OCI-LY1 (cell line): Measurements from ENCODE around the gene ZRSR2.

Experiments used
- H2AFZ ChIP-seq: fragments of 200-600 bp; sonication (generic), shearing (Covaris generic); 2 replicates; pipeline ENCODE4 v1.6.0; 2014; ENCODE audit warnings: antibody characterized with exemption, mild to moderate bottlenecking, low read length
- H3F3A ChIP-seq: fragments of 200-600 bp; sonication (generic), shearing (Covaris generic); 2 replicates; pipeline ENCODE4 v1.6.0; 2014; ENCODE audit warnings: mild to moderate bottlenecking, antibody characterized with exemption, low read length, moderate library complexity; ENCODE audit not compliant: insufficient read depth
- H3K27ac ChIP-seq: fragments of 200-600 bp; sonication (generic); 2 replicates; pipeline ENCODE4 v1.5.1; 2014; ENCODE audit warnings: low read length, mixed run types, mild to moderate bottlenecking, low read depth; ENCODE audit not compliant: poor library complexity, severe bottlenecking
- H3K27me3 ChIP-seq: fragments of 200-600 bp; sonication (generic); 2 replicates; pipeline ENCODE4 v1.6.0; 2014; ENCODE audit warnings: antibody characterized with exemption, mild to moderate bottlenecking, low read length, moderate library complexity; ENCODE audit not compliant: insufficient read depth
- H3K36me3 ChIP-seq: fragments of 200-600 bp; sonication (generic); 2 replicates; pipeline ENCODE4 v1.6.1; 2014; ENCODE audit warnings: mild to moderate bottlenecking, antibody characterized with exemption, low read length, moderate library complexity, mixed read lengths; ENCODE audit not compliant: insufficient read depth
- H3K4me1 ChIP-seq: fragments of 200-600 bp; sonication (generic); 2 replicates; pipeline ENCODE4 v1.5.1; 2014; ENCODE audit warnings: mild to moderate bottlenecking, low read length, moderate library complexity; ENCODE audit not compliant: insufficient read depth, severe bottlenecking
- H3K4me2 ChIP-seq: fragments of 200-600 bp; sonication (generic), shearing (Covaris generic); 2 replicates; pipeline ENCODE4 v1.6.1; 2014; ENCODE audit warnings: low read length
- H3K4me3 ChIP-seq: fragments of 200-600 bp; sonication (generic); 2 replicates; pipeline ENCODE4 v1.5.1; 2014; ENCODE audit warnings: low read length, low read depth, mild to moderate bottlenecking, mixed read lengths; ENCODE audit not compliant: poor library complexity, severe bottlenecking
- H3K79me2 ChIP-seq: fragments of 200-600 bp; shearing (Covaris generic); 2 replicates; pipeline ENCODE4 v1.6.1; 2016; ENCODE audit warnings: mixed run types, low read length, mixed read lengths; ENCODE audit not compliant: insufficient read depth
- H3K9ac ChIP-seq: fragments of 200-600 bp; sonication (generic), shearing (Covaris generic); 2 replicates; pipeline ENCODE4 v1.6.1; 2014; ENCODE audit warnings: mild to moderate bottlenecking, low read length, mixed read lengths
- H3K9me2 ChIP-seq: fragments of 200-600 bp; sonication (generic), shearing (Covaris generic); 2 replicates; pipeline ENCODE4 v1.6.1; 2014; ENCODE audit warnings: low read depth, mild to moderate bottlenecking, low read length, mixed read lengths
- H3K9me3 ChIP-seq: fragments of 200-600 bp; shearing (Covaris generic); 2 replicates; pipeline ENCODE4 v1.6.1; 2014; ENCODE audit warnings: low read length, mixed read lengths
- H4K20me1 ChIP-seq: fragments of 200-600 bp; sonication (generic), shearing (Covaris generic); 2 replicates; pipeline ENCODE4 v1.6.0; 2016; ENCODE audit warnings: mild to moderate bottlenecking, low read length; ENCODE audit not compliant: insufficient read depth
- CTCF ChIP-seq: fragments of 200-600 bp; sonication (generic), shearing (Covaris generic); IDR thresholded peaks from 2 replicates; pipeline ENCODE4 v1.5.1; 2017; ENCODE audit warnings: mild to moderate bottlenecking, antibody characterized with exemption, low read length, moderate library complexity, mixed read lengths
- EZH2 ChIP-seq: fragments of 200-600 bp; sonication (generic), shearing (Covaris generic); IDR thresholded peaks from 2 replicates; pipeline ENCODE4 v1.8.0; 2017; ENCODE audit warnings: borderline replicate concordance, mixed run types, mild to moderate bottlenecking, antibody characterized with exemption, low read length, moderate library complexity, mixed read lengths

The ZRSR2 gene

GRCh38 chrX:15856222-15856587, 65.9 kb downstream of the ZRSR2 start:
- Histone ChIP-seq H3F3A (no peaks in the 10 kb centered on the region), H3K4me1 (peaks cover 30% of the 10 kb centered on the region), H4K20me1 (no peaks in the 10 kb centered on the region), H3K36me3 (no peaks in the 10 kb centered on the region), H3K9me2 (no peaks in the 10 kb centered on the region), H3K4me3 (peak overlapping the region; percentile 70), H3K27me3 (no peaks in the 10 kb centered on the region), H3K9ac (peak overlapping the region; percentile 79), H3K4me2 (peak overlapping the region; percentile 80), H2AFZ (peak overlapping the region; percentile 80; the same call in 1 of the 2 replicates), H3K79me2 (peaks cover 10% of the 10 kb centered on the region; the same call in 1 of the 2 replicates), H3K9me3 (no peaks in the 10 kb centered on the region), H3K27ac (peak overlapping the region; percentile 82)
- TF ChIP-seq CTCF (no peak), EZH2 (no peak)

- H3K27ac ChIP-seq, result peak overlapping the region; percentile 82
- no peaks in the 10 kb centered on the region for H3F3A ChIP-seq
- no peaks in the 10 kb centered on the region for H3K9me3 ChIP-seq
- TF ChIP-seq CTCF (no peak), EZH2 (no peak)
- peak overlapping the region; percentile 80; the same call in 1 of the 2 replicates for H2AFZ ChIP-seq
- H3K4me3 ChIP-seq, result peak overlapping the region; percentile 70
- peaks cover 10% of the 10 kb centered on the region; the same call in 1 of the 2 replicates for H3K79me2 ChIP-seq
- peak overlapping the region; percentile 80 for H3K4me2 ChIP-seq
- H3K9me2 ChIP-seq, result no peaks in the 10 kb centered on the region
- peaks cover 30% of the 10 kb centered on the region for H3K4me1 ChIP-seq
- H4K20me1 ChIP-seq, result no peaks in the 10 kb centered on the region
- peak overlapping the region; percentile 79 for H3K9ac ChIP-seq
- no peaks in the 10 kb centered on the region for H3K36me3 ChIP-seq
- H3K27me3 ChIP-seq, result no peaks in the 10 kb centered on the region
Observed at GRCh38 chrX:15856636-15857035, 66.4 kb downstream of the ZRSR2 start.

GRCh38 chrX:15858051-15858450, 67.8 kb downstream of the ZRSR2 start:
- Histone ChIP-seq H3K9me3 (no peaks in the 10 kb centered on the region), H3K9ac (no peak overlapping the region), H2AFZ (no peak overlapping the region), H3K36me3 (no peaks in the 10 kb centered on the region), H3K79me2 (peaks cover 10% of the 10 kb centered on the region; the same call in 1 of the 2 replicates), H3K27ac (no peak overlapping the region), H3F3A (no peaks in the 10 kb centered on the region), H3K4me2 (no peak overlapping the region), H4K20me1 (no peaks in the 10 kb centered on the region), H3K9me2 (no peaks in the 10 kb centered on the region), H3K4me1 (peaks cover 20% of the 10 kb centered on the region), H3K27me3 (no peaks in the 10 kb centered on the region), H3K4me3 (no peak overlapping the region)
- TF ChIP-seq CTCF (no peak), EZH2 (no peak)
